Chondrocyte (in vitro differentiated cells): ENCODE results near the gene ME2. TPM values are rescaled to one million over a fixed set of nuclear protein-coding genes. Genes with fewer than 3 reads are reported as not detected.

ENCODE experiments used
- DNase-seq: peaks from one replicate; pipeline ENCODE4 v3.0.0; 2021; ENCODE audit warnings: mixed read lengths, low spot score
- H3K27ac Mint-ChIP-seq: one replicate; pipeline ENCODE4 v1.8.0; 2021; ENCODE audit warnings: mild to moderate bottlenecking, moderate library complexity, mixed read lengths; ENCODE audit not compliant: unreplicated experiment
- H3K27me3 Mint-ChIP-seq: 2 replicates; pipeline ENCODE4 v1.8.0; 2021; ENCODE audit warnings: low read depth, mixed read lengths
- H3K36me3 Mint-ChIP-seq: 2 replicates; pipeline ENCODE4 v1.8.0; 2021; ENCODE audit warnings: low read depth, mixed read lengths
- H3K4me1 Mint-ChIP-seq: 2 replicates; pipeline ENCODE4 v1.8.0; 2021; ENCODE audit warnings: low read depth, mild to moderate bottlenecking, mixed read lengths
- H3K4me3 Mint-ChIP-seq: one replicate; pipeline ENCODE4 v1.8.0; 2021; ENCODE audit warnings: mild to moderate bottlenecking, moderate library complexity, mixed read lengths; ENCODE audit not compliant: unreplicated experiment
- H3K9me3 Mint-ChIP-seq: 2 replicates; pipeline ENCODE4 v1.8.0; 2021; ENCODE audit warnings: low read depth, mixed read lengths
- total RNA-seq: library from RNA; stranded (reverse); gene quantifications from 3 replicates; pipeline ENCODE4 v1.2.1, GENCODE V29; 2021
- TF ChIP-seq, protein P1 (sequence below): fragments of 200-600 bp; sonication (generic); IDR thresholded peaks from 2 replicates; pipeline ENCODE4 v1.5.0; 2021; ENCODE audit warnings: antibody characterized with exemption, mild to moderate bottlenecking, moderate library complexity

Gene ME2
- total RNA-seq, 1 donor from 2014 or later, result 29.9 TPM

DNA sequence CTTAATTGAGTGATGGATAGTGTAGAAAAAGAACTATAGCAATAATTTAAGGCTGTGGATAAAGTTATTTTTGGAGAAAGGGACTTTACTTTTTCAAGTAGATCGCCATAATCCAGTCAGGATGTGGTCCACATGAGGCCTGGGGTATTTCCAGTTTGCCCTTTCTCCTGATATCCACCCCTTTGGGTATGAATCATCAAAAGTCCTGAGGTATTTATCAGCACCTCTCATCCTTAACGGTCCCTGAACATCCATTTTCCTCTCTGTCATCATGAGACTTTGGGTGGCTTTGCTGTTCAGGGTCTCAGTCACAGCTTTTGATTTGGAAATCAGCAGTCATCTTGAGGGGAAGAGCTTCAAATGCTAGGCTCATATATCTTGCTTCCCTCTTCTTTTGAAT lies 49.6 kb downstream of the ME2 start:
- Mint-ChIP-seq H3K27ac (no peak overlapping the region), H3K4me1 (peaks cover 5% of the 10 kb centered on the region), H3K9me3 (peaks cover 9% of the 10 kb centered on the region), H3K36me3 (peaks cover 25% of the 10 kb centered on the region), H3K4me3 (no peak overlapping the region), H3K27me3 (no peaks in the 10 kb centered on the region)
- no peak for DNase-seq
- TF ChIP-seq, protein P1, sequence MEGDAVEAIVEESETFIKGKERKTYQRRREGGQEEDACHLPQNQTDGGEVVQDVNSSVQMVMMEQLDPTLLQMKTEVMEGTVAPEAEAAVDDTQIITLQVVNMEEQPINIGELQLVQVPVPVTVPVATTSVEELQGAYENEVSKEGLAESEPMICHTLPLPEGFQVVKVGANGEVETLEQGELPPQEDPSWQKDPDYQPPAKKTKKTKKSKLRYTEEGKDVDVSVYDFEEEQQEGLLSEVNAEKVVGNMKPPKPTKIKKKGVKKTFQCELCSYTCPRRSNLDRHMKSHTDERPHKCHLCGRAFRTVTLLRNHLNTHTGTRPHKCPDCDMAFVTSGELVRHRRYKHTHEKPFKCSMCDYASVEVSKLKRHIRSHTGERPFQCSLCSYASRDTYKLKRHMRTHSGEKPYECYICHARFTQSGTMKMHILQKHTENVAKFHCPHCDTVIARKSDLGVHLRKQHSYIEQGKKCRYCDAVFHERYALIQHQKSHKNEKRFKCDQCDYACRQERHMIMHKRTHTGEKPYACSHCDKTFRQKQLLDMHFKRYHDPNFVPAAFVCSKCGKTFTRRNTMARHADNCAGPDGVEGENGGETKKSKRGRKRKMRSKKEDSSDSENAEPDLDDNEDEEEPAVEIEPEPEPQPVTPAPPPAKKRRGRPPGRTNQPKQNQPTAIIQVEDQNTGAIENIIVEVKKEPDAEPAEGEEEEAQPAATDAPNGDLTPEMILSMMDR, result no peak

DNA sequence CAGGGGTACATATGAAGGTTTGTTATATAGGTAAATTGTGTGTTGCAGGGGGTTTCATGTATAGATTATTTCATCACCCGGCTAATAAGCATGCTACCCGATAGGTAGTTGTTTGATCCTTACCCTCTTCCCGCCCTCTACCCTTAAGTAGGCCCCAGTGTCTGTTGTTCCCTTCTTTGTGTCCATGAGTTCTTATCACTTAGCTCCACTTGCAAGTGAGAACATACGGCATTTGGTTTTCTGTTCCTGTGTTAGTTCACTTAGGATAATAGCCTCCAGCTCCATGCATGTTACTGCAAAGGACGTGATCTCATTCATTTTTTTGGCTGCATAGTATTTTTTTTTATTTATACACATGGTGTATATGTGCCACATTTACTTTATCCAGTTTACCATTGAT lies 54.8 kb downstream of the ME2 start:
- H3K4me1 Mint-ChIP-seq, result peaks cover 5% of the 10 kb centered on the region
- H3K9me3 Mint-ChIP-seq, result no peaks in the 10 kb centered on the region

DNA sequence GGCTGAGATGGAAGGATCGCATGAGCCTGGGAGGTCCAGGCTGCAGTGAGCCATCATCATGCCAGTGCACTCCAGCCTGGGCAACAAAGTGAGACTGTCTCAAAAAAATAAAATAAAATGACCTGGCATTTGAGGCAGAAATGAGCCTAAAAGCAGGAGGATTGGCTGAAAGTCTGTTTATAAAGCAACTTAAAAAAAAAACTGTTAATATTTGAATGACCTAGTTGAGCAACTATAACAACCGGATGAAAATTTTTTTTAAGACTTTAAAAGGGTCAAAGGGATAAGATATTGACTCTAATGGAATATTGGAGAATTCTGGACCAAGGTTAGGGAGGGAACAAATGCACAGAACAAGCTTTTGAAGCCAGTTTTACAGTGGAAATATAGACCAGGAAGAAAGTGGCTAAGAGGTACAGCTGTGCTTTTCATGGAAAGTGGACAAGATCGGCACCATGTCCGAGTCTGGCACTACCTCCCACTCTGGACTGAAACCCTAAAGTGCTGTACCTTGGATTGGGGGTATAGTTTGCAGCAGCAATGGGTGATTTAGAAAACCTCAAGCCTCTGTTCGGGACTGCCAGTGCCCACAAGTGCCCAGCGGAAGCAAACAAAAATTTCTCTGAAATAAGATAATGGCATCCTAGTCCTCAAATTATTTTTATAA lies 55.8 kb downstream of the ME2 start:
- H3K4me1 Mint-ChIP-seq, result peaks cover 5% of the 10 kb centered on the region
- no peak overlapping the region for H3K4me3 Mint-ChIP-seq
- TF ChIP-seq, protein P1, result no peak
- no peak for DNase-seq
- no peaks in the 10 kb centered on the region for H3K27me3 Mint-ChIP-seq
- peaks cover 11% of the 10 kb centered on the region for H3K36me3 Mint-ChIP-seq
- no peak overlapping the region for H3K27ac Mint-ChIP-seq
- H3K9me3 Mint-ChIP-seq, result no peaks in the 10 kb centered on the region

More for the DNA sequence above, 54.8 kb downstream of the ME2 start:
- Mint-ChIP-seq H3K27ac (no peak overlapping the region), H3K4me3 (no peak overlapping the region), H3K27me3 (no peaks in the 10 kb centered on the region), H3K36me3 (peaks cover 11% of the 10 kb centered on the region)
- TF ChIP-seq, protein P1, result no peak
- DNase-seq, result no peak

DNA sequence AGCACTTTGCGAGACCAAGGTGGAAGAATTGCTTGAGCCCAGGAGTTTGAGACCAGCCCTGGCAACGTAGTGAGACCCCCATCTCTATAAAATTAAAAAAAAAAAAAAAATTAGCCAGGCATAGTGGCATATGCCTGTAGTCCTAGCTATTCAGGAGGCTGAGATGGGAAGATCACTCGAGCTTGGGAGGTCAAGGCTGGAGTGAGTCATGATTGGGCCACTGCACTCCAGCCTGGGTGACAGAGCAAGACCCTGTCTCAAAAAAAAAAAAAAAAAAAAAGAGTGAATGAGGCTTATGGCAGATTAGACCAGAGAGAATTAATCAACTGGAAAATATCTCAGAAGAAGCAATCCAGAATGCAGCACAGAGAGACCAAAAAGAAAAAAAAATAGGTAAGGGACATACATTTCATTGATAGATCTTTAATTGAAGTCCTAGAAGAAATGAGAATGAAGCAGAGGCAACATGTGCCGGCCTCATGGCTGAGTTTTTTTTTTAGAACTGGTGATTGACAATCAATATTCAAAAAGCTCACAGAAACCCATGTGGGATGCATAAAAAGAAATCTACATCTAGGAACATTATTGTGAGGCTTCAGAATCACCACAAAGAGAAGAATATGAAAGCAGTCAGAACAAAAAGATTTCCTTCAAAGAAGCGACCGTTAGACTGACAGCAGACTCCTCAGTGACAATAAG lies 56.7 kb downstream of the ME2 start:
- Mint-ChIP-seq H3K36me3 (peaks cover 11% of the 10 kb centered on the region), H3K4me3 (no peak overlapping the region), H3K9me3 (no peaks in the 10 kb centered on the region), H3K4me1 (peaks cover 5% of the 10 kb centered on the region), H3K27me3 (no peaks in the 10 kb centered on the region), H3K27ac (no peak overlapping the region)
- TF ChIP-seq, protein P1, result no peak
- no peak for DNase-seq

DNA sequence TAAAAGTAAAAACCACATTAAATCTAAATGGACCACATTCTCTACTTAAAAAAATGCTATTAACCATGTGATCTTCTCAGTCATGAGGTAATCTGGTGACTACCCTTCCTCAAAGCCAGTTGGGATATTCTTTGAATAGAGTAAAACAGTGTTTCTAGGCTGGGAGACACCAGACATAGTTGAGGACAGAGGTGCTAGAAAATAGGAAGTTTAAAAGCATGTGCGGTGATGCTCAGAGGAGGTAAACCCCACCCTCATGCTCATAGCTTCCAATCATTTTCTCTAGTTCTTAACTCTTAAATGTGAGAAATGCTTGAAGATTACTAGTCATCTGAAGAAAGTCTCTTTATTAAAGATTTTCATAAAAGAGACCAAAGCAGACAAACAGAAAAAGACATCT lies 58.3 kb downstream of the ME2 start:
- no peak overlapping the region for H3K27ac Mint-ChIP-seq
- no peak for DNase-seq
- peaks cover 5% of the 10 kb centered on the region for H3K4me1 Mint-ChIP-seq
- H3K9me3 Mint-ChIP-seq, result no peaks in the 10 kb centered on the region
- H3K36me3 Mint-ChIP-seq, result peaks cover 11% of the 10 kb centered on the region
- H3K27me3 Mint-ChIP-seq, result no peaks in the 10 kb centered on the region
- H3K4me3 Mint-ChIP-seq, result no peak overlapping the region
- TF ChIP-seq, protein P1, result no peak
